ENCODE measurements around the gene ITGBL1. TPM values are rescaled to one million over a fixed set of nuclear protein-coding genes. Genes with fewer than 3 reads are reported as not detected.
A peak's percentile ranks its signal among the peaks of the same experiment; 100 is the strongest.

ITGBL1 gene
- total and polyA plus RNA-seq, 7 donors: 0.44 to 5.7 (median 1.7) TPM

DNA sequence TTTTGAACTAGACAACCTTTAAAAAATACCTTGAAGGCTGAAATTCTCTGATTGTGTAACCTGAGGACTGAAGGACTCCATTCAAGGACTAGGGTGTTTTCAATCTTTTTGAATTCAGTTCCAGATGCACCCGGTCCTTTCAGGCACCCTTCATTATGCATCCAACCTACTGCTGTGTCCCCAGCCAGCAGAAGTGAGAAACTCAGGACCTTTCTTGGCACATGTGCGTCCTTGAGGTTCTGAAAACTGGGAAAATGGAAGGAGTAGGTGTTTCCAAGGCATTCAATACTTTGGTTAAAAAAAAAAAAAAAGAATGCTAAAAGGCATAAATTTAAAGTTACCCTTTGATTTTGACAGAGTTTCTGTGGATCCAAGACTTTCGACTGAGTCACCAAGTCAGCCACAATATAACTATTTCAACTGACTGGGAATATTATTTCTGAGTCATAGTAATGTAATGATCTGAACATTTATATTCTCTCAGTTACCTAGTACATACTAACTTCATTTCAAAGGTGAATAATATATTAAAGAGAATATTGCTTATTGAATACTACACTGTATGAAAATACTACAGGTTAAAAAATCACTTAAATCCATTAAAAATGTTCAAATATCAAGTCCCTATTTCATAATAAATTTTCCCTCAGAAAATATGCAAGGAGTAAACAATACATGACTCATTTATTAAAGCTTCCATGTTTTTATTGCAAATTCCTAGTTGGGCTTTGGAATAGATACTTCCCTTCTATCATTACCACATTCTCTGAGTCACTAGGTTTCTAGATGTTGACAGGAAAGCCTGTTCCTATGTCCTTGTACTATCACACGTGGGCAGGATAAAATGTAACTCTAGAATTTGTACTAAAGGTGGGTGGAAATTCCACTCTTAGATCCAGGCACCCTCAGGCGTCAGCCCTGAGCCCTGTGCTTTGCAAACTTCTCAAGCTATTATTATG lies 2.4 kb upstream of the ITGBL1 start:
- no peaks in the 10 kb centered on the region for H3K9me3 ChIP-seq
- intact Hi-C loops (cut with DNase I): no loop called here
- ATAC-seq: no peak

DNA sequence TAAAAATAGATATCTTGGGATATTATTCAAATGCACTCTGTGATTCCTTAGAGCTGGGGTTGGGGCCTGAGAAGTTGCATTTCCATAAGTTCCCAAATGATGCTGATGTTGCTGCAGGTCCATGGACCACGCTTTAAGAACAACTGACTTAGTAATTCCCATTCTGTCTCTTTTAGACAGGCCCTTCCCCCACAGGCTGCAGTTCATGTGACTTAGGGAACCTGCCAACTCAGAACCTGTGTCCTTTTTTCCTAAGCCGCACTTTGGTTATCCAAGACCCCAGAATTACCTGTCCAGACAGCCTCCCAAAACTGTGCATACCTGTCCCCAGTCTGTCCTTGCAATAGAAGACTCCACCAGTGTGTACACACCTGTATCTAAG lies 1.7 kb upstream of the ITGBL1 start:
- no peaks in the 10 kb centered on the region for H3K36me3 ChIP-seq (ENCODE audit: insufficient read depth in 1 of 2, low read depth in 1 of 2)
- H3K9me3 ChIP-seq: no peaks in the 10 kb centered on the region
- H3K27me3 ChIP-seq (ENCODE audit: insufficient read depth in 3 of 3, low read length in 2 of 3): peaks cover 0 to 16% (median 2%) of the 10 kb centered on the region in 3 donors
- WGBS, 3 donors: 81 to 98% (median 92%) methylated on average over 2 of the region's 2 CpGs
- no peak overlapping the region for H3K4me3 ChIP-seq
- ATAC-seq (no peak), DNase-seq (no peak)
- no peak overlapping the region for H3K27ac ChIP-seq
- intact Hi-C loops (cut with DNase I): no loop called here
- TF ChIP-seq, protein P1, sequence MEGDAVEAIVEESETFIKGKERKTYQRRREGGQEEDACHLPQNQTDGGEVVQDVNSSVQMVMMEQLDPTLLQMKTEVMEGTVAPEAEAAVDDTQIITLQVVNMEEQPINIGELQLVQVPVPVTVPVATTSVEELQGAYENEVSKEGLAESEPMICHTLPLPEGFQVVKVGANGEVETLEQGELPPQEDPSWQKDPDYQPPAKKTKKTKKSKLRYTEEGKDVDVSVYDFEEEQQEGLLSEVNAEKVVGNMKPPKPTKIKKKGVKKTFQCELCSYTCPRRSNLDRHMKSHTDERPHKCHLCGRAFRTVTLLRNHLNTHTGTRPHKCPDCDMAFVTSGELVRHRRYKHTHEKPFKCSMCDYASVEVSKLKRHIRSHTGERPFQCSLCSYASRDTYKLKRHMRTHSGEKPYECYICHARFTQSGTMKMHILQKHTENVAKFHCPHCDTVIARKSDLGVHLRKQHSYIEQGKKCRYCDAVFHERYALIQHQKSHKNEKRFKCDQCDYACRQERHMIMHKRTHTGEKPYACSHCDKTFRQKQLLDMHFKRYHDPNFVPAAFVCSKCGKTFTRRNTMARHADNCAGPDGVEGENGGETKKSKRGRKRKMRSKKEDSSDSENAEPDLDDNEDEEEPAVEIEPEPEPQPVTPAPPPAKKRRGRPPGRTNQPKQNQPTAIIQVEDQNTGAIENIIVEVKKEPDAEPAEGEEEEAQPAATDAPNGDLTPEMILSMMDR (IDR thresholded peaks at IDR 0.05): no peak
- no peaks in the 10 kb centered on the region for H3K4me1 ChIP-seq

More for the DNA sequence above, 2.4 kb upstream of the ITGBL1 start:
- Histone ChIP-seq H3K27ac (no peak overlapping the region), H3K36me3 (ENCODE audit: insufficient read depth in 1 of 2, low read depth in 1 of 2) (no peaks in the 10 kb centered on the region), H3K4me3 (no peak overlapping the region), H3K4me1 (no peaks in the 10 kb centered on the region), H3K27me3 (ENCODE audit: insufficient read depth in 3 of 3, low read length in 2 of 3) (peaks cover 0 to 14% (median 2%) of the 10 kb centered on the region in 3 donors)
- WGBS, 3 donors: 53 to 64% (median 63%) methylated on average over 5 of the region's 5 CpGs
- TF ChIP-seq, protein P1 (IDR thresholded peaks at IDR 0.05): no peak
- no peak for DNase-seq

- Histone ChIP-seq H3K27ac (no peak overlapping the region), H3K4me3 (no peak overlapping the region), H3K36me3 (ENCODE audit: insufficient read depth in 1 of 2, low read depth in 1 of 2) (no peaks in the 10 kb centered on the region), H3K4me1 (no peaks in the 10 kb centered on the region), H3K9me3 (no peaks in the 10 kb centered on the region), H3K27me3 (ENCODE audit: insufficient read depth in 3 of 3, low read length in 2 of 3) (peaks cover 0 to 16% (median 2%) of the 10 kb centered on the region in 3 donors)
- no peak for ATAC-seq
- intact Hi-C loops (cut with DNase I): no loop called here
- TF ChIP-seq, protein P1 (IDR thresholded peaks at IDR 0.05): no peak
- DNase-seq: no peak
Observed at GRCh38 chr13:101451641-101452040, 834 bp upstream of the ITGBL1 start.

GRCh38 chr13:101453784-101454201 lies 1.3 kb downstream of the ITGBL1 start:
- Histone ChIP-seq H3K4me1 (no peaks in the 10 kb centered on the region), H3K27me3 (ENCODE audit: insufficient read depth in 3 of 3, low read length in 2 of 3) (peaks cover 0 to 16% (median 2%) of the 10 kb centered on the region in 3 donors), H3K36me3 (ENCODE audit: insufficient read depth in 1 of 2, low read depth in 1 of 2) (no peaks in the 10 kb centered on the region), H3K9me3 (no peaks in the 10 kb centered on the region), H3K27ac (no peak overlapping the region), H3K4me3 (peak overlapping the region; percentile 54)
- intact Hi-C loops (cut with DNase I): no loop called here
- no peak for DNase-seq
- peak in 2 of 4 donors; percentile 45 to 53 for ATAC-seq
- 7 to 12% (median 9%) methylated on average over 32 to 41 of the region's 41 CpGs for WGBS, 3 donors
- TF ChIP-seq, protein P1 (IDR thresholded peaks at IDR 0.05): no peak
